ENCODE measurements around the gene ERI2.

The ERI2 gene, protein sequence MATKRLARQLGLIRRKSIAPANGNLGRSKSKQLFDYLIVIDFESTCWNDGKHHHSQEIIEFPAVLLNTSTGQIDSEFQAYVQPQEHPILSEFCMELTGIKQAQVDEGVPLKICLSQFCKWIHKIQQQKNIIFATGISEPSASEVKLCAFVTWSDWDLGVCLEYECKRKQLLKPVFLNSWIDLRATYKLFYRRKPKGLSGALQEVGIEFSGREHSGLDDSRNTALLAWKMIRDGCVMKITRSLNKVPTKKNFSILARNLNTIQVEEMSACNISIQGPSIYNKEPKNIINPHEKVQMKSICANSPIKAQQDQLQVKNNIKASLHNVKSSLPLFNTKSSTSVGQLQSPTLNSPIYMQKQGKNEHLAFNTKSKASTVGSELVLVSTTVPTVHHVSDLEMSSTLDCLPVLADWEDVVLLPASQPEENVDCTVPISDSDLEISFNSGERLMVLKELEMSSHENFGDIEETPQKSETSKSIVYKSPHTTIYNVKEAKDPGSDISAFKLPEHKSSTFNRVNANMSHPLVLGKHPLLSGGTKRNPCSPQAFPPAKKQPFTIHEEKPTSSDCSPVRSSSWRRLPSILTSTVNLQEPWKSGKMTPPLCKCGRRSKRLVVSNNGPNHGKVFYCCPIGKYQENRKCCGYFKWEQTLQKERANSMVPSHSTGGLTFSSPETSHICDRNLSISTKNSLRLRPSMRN

DNA sequence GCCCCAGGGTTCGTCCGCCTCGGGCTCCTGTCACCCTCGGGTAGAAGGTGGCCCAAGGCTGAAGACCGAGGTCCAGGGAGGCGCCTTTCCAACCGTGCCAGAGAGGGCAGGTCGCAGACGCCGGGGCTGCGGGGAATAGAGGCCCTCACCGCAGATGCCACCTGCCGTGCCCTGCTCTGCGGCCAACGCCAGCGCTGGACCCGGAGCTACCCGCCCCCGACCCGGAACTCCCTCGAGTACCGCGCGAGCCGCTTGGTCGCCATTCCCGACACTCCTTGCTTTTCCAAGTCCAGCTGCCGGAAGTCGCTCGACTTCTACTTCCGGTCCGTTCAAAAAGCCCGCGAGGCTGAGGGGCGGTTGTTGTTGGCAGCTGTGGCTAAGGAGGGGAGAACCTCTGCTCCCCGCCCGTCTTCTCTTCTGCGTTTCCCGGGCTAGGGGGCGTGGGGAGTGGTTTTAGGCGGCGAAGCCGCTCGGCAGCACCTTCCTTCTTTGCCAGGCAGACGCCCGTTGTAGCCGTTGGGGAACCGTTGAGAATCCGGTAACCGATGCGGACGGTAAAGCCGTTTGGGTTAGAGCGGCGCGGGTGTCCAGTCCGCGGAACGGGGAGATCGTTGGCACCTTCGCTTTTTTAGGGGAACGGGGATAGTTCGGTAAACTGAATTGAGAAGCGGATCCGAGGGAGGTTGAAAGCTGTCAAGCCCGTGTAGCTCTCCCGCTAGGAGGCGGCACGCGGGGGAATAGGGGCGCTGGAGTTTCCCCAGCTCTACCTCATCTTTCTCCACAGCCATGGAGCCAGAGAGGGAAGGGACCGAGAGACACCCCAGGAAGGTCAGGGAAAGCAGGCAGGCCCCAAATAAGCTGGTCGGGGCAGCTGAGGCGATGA lies at the start of gene ERI2, which contains the start of gene REXO5:
ERI2 (minus strand) TSS at position 305 of the 883 bp plus-strand sequence; CDS start at position 263, 42 bp downstream.
REXO5 (plus strand) TSS at position 360 of the 883 bp plus-strand sequence; CDS start at position 787, 427 bp downstream.
- H4K20me1 ChIP-seq = no peaks in the 10 kb centered on the region
- no peak within 1 kb of the TSS for H3K9ac ChIP-seq

DNA sequence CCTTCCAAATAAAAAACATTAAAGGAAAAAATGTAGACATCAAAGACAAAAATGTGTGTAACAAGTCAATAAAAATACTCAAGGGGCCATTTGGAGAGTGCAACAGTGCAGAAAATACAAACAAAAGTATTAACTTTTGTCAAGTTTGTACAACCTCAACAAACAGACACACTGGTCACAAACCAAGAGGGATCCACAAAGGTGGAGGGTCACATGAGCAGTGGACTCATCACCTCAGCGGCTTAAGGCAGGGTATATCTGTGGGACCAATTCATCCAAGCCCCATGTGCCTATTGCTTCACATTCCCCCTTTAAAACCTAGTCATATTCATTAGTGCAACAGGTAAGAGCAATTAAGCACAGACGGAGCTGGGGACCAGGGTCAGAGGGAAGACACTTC lies 48.7 kb upstream of the ERI2 start:
- Histone ChIP-seq H3K4me3 (no peak overlapping the region), H3K9me3 (peaks cover 10% of the 10 kb centered on the region), H3K9ac (no peak overlapping the region), H3K27ac (no peak overlapping the region), H3K4me2 (no peak overlapping the region), H3K4me1 (no peaks in the 10 kb centered on the region), H3K27me3 (no peaks in the 10 kb centered on the region), H4K20me1 (no peaks in the 10 kb centered on the region; the same call in 1 of the 2 replicates), H3K36me3 (peaks cover 31% of the 10 kb centered on the region)
- no peak for TF ChIP-seq Cebpa-rat (IDR thresholded peaks at IDR 0.05)

More for the DNA sequence above, at the start of gene ERI2, which contains the start of gene REXO5:
- no peak for TF ChIP-seq Cebpa-rat (IDR thresholded peaks at IDR 0.05)
- peak within 1 kb of the TSS; percentile 61 for H3K4me3 ChIP-seq
- H3K27ac ChIP-seq = no peak within 1 kb of the TSS
- peak within 1 kb of the TSS; percentile 59 for H3K4me2 ChIP-seq
- no peaks in the 10 kb centered on the region for H3K36me3 ChIP-seq
- H3K27me3 ChIP-seq = peaks cover 25% of the 10 kb centered on the region
- H3K9me3 ChIP-seq = peaks cover 18% of the 10 kb centered on the region
- H3K4me1 ChIP-seq = peaks cover 7% of the 10 kb centered on the region; the same call in 1 of the 2 replicates

DNA sequence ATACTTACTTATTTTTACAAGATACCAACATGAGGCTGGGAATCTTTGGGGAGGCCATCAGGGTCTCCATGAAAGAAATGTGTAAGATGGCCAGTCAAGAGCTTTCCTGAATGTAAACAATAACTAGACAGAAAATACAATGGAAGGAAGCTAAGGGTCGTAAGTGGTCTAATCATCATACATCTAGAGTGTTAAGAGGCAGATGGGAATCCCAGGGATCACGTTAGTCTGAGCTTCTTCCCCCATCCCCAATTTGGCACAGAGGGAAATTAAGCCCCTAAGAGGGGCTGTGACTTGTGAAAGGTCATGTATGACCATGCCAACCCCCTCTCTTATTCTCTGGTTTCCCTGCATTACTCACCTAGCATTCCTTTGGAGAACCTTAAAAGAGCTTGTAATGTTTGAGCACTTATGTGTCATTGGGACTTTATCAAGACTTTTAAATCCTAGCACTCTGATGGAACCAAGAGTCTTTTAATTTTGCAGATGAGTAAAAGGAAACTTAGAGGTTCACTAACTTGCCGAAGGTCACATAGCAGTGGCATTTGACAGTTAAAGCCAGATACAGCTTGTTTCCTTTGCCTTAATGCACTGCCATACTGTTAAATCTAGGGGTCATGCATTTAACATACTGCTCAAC lies 47.8 kb upstream of the ERI2 start:
- Histone ChIP-seq H4K20me1 (no peaks in the 10 kb centered on the region; the same call in 1 of the 2 replicates), H3K27me3 (no peaks in the 10 kb centered on the region), H3K4me3 (no peak overlapping the region), H3K4me2 (no peak overlapping the region), H3K36me3 (peaks cover 23% of the 10 kb centered on the region), H3K9ac (no peak overlapping the region), H3K27ac (no peak overlapping the region), H3K9me3 (peaks cover 10% of the 10 kb centered on the region), H3K4me1 (no peaks in the 10 kb centered on the region)
- no peak for TF ChIP-seq Cebpa-rat (IDR thresholded peaks at IDR 0.05)

DNA sequence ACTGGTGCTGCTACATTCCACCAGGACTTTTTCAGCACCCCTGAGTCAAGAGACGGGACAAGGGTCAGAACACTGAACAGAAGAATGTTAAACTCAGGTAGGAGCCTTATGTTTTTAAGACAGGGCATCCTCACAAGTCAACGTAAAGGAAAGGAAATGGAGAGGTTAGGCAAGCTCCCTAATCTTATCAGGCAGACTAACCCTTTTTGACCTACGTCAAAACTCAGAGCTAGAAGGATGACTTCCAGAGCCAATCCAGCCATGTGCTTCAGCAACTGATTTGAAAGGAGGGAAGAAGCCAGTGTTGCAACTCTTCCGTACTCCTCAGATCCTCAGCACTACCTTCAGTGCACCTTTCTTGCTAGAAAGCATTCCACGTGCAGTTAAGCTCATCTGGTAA lies 46.9 kb upstream of the ERI2 start:
- H3K9ac ChIP-seq = no peak overlapping the region
- H4K20me1 ChIP-seq = no peaks in the 10 kb centered on the region; the same call in 1 of the 2 replicates
- H3K4me1 ChIP-seq = no peaks in the 10 kb centered on the region
- H3K27ac ChIP-seq = no peak overlapping the region
- peaks cover 22% of the 10 kb centered on the region for H3K36me3 ChIP-seq
- H3K9me3 ChIP-seq = peaks cover 10% of the 10 kb centered on the region
- no peak overlapping the region for H3K4me2 ChIP-seq
- no peaks in the 10 kb centered on the region for H3K27me3 ChIP-seq
- H3K4me3 ChIP-seq = no peak overlapping the region
- no peak for TF ChIP-seq Cebpa-rat (IDR thresholded peaks at IDR 0.05)

DNA sequence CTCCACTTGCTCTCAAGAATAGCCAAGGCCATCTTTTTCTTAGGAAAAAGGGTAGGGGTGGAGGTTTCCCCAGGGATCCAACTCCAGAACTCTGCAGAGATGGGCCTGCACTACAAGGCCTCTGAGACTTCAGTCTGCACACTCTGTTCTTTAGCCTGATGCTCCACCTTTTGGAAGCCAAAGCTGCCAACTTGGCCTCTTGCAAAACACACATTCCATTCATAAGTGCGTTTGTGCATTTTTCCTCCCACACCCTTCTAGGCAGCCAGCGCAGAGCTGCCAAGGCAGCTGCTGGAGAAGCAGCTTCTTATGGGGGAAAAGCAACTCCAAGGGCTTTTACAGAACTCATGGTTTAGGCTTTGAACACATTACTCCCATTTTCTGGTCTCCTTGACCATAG lies 45.3 kb upstream of the ERI2 start:
- H3K4me2 ChIP-seq = no peak overlapping the region
- no peak for TF ChIP-seq Cebpa-rat (IDR thresholded peaks at IDR 0.05)
- no peak overlapping the region for H3K9ac ChIP-seq

DNA sequence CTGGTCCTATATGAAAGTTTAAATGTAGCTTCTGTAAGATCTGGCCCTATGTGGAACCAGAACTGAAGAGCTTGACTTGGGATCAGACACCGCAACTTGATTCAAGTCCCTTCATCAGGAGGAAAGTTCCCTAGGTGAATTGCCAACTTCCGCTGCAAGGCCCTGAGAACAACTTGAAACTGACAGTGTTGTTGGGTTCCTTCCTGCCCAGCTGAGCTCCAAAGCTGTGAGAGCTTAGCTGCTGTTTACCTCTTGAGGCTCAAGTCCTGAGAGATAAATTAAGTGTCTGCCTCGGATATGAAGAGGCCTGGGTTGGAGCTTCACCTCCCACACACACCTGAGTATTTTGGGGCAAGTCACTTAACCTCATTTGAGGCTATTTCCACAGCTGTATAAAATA lies 44.7 kb upstream of the ERI2 start:
- no peaks in the 10 kb centered on the region for H3K27me3 ChIP-seq
- H3K36me3 ChIP-seq = peaks cover 12% of the 10 kb centered on the region
- H3K4me1 ChIP-seq = peaks cover 8% of the 10 kb centered on the region
- H3K4me3 ChIP-seq = no peak overlapping the region
- no peak overlapping the region for H3K27ac ChIP-seq
- H3K4me2 ChIP-seq = no peak overlapping the region
- H3K9me3 ChIP-seq = peaks cover 10% of the 10 kb centered on the region
- H4K20me1 ChIP-seq = no peaks in the 10 kb centered on the region; the same call in 1 of the 2 replicates
- no peak overlapping the region for H3K9ac ChIP-seq
- TF ChIP-seq Cebpa-rat (IDR thresholded peaks at IDR 0.05) = no peak

More for the DNA sequence above, 45.3 kb upstream of the ERI2 start:
- Histone ChIP-seq H3K27ac (no peak overlapping the region), H3K36me3 (peaks cover 18% of the 10 kb centered on the region), H4K20me1 (no peaks in the 10 kb centered on the region; the same call in 1 of the 2 replicates), H3K4me3 (no peak overlapping the region), H3K9me3 (peaks cover 10% of the 10 kb centered on the region), H3K27me3 (no peaks in the 10 kb centered on the region), H3K4me1 (peaks cover 8% of the 10 kb centered on the region)

DNA sequence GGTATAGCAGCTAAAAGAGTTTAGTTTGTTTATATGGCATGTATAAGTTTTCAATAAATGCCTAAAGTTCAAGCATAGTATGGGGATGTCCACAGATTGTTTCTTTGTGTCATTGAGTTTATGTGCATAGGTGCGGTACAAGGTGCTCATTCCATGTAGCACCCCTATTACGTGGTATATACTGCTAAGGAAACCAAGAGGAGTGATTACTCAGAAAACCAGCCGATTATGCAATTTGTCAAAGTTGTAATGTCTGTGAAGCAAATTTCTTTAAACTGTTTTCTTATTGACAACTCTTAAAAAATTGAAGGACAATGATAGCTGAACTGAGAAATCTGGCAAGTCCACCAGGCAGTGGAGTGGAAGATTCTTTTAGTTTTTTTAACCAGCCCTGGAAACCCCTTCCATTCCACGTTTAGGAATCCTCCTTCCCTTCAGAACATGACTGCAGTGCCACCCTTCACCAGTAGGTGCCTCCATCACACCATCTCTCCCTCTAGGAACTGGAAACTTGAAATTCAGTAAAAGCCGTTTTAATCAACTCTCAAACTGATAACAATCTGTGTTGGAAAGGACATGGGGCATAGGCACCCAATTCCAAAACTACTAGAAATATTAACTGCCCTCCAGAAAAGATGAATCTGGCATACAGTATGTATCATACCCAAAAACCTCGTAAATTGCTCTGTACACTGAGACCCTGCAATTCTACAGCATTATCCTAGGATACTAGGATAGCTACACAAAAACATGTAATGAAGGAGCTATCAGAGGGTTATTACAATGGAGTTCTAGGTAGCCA lies 43.5 kb upstream of the ERI2 start:
- peaks cover 12% of the 10 kb centered on the region for H3K4me1 ChIP-seq
- no peak overlapping the region for H3K27ac ChIP-seq
- H3K36me3 ChIP-seq = peaks cover under 1% of the 10 kb centered on the region; the same call in 1 of the 2 replicates
- no peaks in the 10 kb centered on the region; the same call in 1 of the 2 replicates for H4K20me1 ChIP-seq
- H3K4me2 ChIP-seq = no peak overlapping the region
- no peak for TF ChIP-seq Cebpa-rat (IDR thresholded peaks at IDR 0.05)
- no peak overlapping the region for H3K9ac ChIP-seq
- H3K4me3 ChIP-seq = no peak overlapping the region
- H3K27me3 ChIP-seq = no peaks in the 10 kb centered on the region
- H3K9me3 ChIP-seq = peaks cover 3% of the 10 kb centered on the region; the same call in 1 of the 2 replicates

DNA sequence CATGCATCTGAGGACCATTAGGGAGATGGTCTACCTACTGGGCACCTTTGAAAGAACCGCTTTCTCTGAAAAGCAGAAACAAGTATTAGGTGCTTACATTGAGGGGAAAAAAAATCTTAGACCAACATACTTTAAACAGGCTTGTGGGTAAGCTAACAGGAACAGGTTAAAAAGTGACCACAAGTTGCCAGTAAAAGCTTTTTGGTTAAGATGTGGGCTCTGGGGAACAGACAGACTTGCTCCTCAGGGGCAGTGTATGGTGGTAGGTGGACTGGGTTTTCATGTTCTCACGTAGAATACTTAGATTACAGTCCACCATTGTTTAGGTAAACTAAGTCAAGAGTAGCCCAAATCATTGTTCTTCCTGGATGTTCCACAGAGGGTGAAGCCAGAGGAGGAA lies 41.3 kb upstream of the ERI2 start:
- TF ChIP-seq Cebpa-rat (IDR thresholded peaks at IDR 0.05) = no peak
- no peaks in the 10 kb centered on the region for H3K36me3 ChIP-seq

More for the DNA sequence above, 41.3 kb upstream of the ERI2 start:
- no peaks in the 10 kb centered on the region for H3K27me3 ChIP-seq
- no peak overlapping the region for H3K27ac ChIP-seq
- H3K4me3 ChIP-seq = no peak overlapping the region
- no peak overlapping the region for H3K9ac ChIP-seq
- H3K4me2 ChIP-seq = no peak overlapping the region
- peaks cover 31% of the 10 kb centered on the region for H3K4me1 ChIP-seq
- H4K20me1 ChIP-seq = no peaks in the 10 kb centered on the region; the same call in 1 of the 2 replicates
- no peaks in the 10 kb centered on the region for H3K9me3 ChIP-seq
